Activated CD4-positive, alpha-beta memory T cell treated with anti-CD3 and anti-CD28 coated beads for 36 hours (primary cell): ENCODE results near the gene NHLRC4. TPM values are rescaled to one million over a fixed set of nuclear protein-coding genes. Genes with fewer than 3 reads are reported as not detected.
A peak's percentile ranks its signal among the peaks of the same experiment; 100 is the strongest.

Experiments used
- CTCF ChIA-PET: fragments of 350-600 bp; sonication (Branson Sonifier 250); formaldehyde crosslinking; loops from one replicate; lab custom pipeline; 2021; ENCODE audit warnings: antibody characterized with exemption, inconsistent platforms; lab: Charles Lee
- POLR2A ChIA-PET: fragments of 350-600 bp; sonication (Branson Sonifier 250); formaldehyde crosslinking; loops from one replicate; lab custom pipeline; 2021; ENCODE audit warnings: antibody characterized with exemption; lab: Charles Lee
- DNase-seq: peaks from one replicate; pipeline ENCODE4 v3.0.0-alpha.2; 2020
- H3K27ac Mint-ChIP-seq: one replicate; pipeline ENCODE4 v1.8.0; 2021; ENCODE audit warnings: mixed read lengths
- H3K27me3 Mint-ChIP-seq: one replicate; pipeline ENCODE4 v1.8.0; 2021; ENCODE audit warnings: mixed read lengths
- H3K36me3 Mint-ChIP-seq: one replicate; pipeline ENCODE4 v1.8.0; 2021; ENCODE audit warnings: mixed read lengths
- H3K4me1 Mint-ChIP-seq: one replicate; pipeline ENCODE4 v1.8.0; 2021; ENCODE audit warnings: low read depth, mixed read lengths
- H3K4me3 Mint-ChIP-seq: one replicate; pipeline ENCODE4 v1.8.0; 2021; ENCODE audit warnings: mild to moderate bottlenecking, mixed read lengths
- H3K9me3 Mint-ChIP-seq: one replicate; pipeline ENCODE4 v1.8.0; 2021; ENCODE audit warnings: mixed read lengths
- intact Hi-C: fragments of 100-400 bp; cut with micrococcal nuclease; formaldehyde crosslinking; loops from one replicate; pipeline ENCODE4 v1.15.1; 2023
- total RNA-seq, 2 experiments: library from RNA; stranded (reverse); gene quantifications; one replicate each; pipeline ENCODE4 v1.2.3, GENCODE V29; 2021

The NHLRC4 gene
- total RNA-seq, 2 experiments from 2014 or later: 0.31 to 0.45 TPM

DNA sequence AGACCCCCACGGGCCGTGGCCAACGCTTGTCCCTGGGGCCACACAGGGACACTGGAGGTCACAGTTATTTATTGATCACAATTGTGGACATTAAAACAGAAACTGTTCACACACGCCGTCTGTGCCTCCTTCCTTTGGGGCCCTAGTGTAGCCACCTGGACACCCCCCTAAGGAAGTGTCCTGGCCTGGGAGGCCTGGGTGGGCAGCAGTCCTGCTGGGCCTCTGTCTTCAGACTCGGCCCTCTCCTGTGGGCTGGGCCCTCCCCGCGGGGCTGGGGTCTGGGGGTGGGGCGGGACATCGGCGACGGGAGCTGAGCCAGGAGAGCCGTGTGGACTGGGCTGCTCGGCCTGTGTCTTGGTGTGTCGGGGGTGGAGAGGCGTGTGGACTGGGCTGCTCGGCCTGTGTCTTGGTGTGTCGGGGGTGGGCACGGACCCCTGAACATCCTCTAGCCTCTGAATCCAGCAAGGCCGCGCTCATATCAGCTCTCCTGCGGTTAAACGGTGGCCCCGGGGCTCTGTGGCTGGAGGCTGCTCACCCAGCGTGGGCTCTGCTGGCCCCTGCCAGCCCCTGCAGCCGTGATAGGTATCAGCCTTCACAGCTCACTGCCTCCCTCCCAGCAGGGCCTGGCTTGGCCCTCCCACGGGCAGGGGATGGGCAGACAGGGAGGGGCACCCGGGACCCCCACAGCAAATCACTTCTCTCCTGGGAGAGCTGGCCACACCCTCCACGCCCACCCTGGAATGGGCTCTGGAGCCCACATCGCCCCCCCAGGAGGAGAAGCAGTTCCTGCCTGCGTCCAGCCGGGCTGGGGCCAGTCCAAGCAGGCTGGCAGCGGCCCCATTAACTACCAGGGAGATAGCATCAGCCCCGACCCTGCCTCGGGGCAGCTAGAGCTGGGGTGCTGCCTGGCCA lies 1.1 kb upstream of the NHLRC4 start:
- Mint-ChIP-seq H3K27me3 (peaks cover 3% of the 10 kb centered on the region), H3K9me3 (no peaks in the 10 kb centered on the region), H3K36me3 (no peaks in the 10 kb centered on the region), H3K4me1 (peaks cover 18% of the 10 kb centered on the region), H3K4me3 (no peak overlapping the region), H3K27ac (no peak overlapping the region)
- POLR2A ChIA-PET: no interaction called here
- CTCF ChIA-PET: no interaction called here
- no peak for DNase-seq
- intact Hi-C loops: loop anchor here (2.0 kb wide), 1 partner anchor 37 kb away; no protein-coding TSS in a partner anchor

DNA sequence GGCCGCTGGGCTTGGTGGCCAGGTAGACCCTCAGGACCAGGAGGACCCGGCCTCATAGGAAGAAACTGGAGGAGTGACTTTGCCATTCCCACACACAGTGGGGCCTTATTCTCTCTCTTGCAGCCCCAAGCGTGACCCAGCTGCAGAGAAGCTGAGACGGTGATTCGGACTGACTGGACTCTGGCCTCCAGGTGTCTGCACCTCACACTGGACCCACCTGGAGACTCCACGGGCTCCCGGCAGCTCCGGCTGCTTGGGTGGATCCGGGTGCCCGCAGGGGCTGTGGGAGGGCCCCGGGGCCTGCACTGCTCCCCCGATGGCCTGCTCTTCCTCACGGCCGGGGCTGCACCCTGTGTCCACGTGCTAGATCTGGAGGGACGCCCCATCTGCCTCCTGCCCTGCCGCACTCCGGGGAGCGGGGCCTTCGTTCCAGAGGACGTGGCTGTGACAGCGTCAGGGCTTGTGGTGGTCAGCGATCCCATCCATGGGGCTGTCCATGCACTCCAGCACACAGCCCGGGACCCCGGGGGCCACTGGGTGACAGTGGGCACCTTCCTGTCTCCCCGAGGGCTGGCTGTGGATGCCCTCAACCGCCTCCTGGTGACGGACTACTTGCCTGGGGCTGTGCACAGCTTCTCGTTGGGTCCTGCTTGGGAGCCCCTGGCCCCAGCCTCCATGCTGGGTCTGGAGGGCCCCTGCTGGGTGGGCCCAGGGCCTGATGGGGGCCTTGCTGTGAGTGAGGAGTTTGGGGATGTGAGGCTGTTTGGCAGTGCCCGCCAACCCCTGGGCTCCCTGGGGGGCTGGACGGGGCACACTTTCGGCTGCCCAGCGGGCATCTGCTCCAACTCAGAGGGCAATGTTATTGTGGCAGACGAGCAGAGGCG lies 810 bp downstream of the NHLRC4 start:
- Mint-ChIP-seq H3K27ac (peak overlapping the region; percentile 65), H3K9me3 (no peaks in the 10 kb centered on the region), H3K36me3 (no peaks in the 10 kb centered on the region), H3K27me3 (peaks cover under 1% of the 10 kb centered on the region), H3K4me1 (peaks cover 33% of the 10 kb centered on the region), H3K4me3 (peak overlapping the region; percentile 45)
- POLR2A ChIA-PET: interaction anchor here (1.3 kb wide), 1 partner anchor 21 kb away, joined by 3 read pairs; no protein-coding TSS in a partner anchor
- CTCF ChIA-PET: no interaction called here
- no peak for DNase-seq
- intact Hi-C loops: loop anchor here (2.0 kb wide), 1 partner anchor 39 kb away; no protein-coding TSS in a partner anchor

DNA sequence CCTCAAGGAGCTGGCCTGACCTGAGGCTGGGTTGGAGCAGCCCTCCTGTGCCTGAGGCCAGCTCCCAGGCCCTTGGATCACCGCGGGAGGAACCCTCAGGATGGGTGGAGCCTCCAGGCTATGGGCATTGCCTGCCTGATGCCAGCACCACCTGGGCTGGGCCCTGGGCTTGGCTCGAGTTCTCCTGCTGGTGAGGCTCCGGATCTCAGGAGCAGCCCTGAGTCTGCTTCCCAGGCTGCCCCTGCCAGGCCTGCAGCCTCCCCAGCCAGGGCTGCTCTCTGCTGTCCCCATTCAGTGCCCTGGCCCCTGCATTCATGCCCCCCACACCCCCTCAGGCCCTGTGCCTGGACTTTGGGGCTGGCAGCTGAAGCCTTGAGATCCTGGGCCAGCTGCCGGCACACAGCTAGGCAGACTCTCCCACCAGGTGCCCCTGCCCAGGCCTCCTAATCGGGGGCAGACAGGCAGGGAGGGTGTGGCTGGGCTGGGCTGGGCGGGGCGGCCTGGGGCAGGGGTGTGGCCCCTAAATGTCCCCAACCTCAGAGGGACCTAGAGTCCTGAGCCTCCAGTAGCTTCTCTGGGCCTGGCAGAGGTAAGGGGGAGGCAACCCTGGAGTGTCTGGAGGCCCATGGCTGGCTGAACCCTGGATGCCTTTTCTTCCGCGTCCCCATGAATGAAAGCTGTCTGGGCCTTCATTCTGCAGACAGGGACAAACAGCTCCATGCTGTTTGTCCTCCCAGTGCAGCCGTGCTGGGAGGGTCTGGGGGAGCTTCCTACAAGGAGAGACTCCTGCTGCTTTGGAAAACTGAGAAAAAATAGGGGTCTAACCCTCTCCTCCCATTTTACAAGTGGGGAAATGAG lies 1.8 kb downstream of the NHLRC4 start:
- CTCF ChIA-PET: no interaction called here
- no peaks in the 10 kb centered on the region for H3K27me3 Mint-ChIP-seq
- peaks cover 33% of the 10 kb centered on the region for H3K4me1 Mint-ChIP-seq
- no peaks in the 10 kb centered on the region for H3K36me3 Mint-ChIP-seq
- no peaks in the 10 kb centered on the region for H3K9me3 Mint-ChIP-seq
- POLR2A ChIA-PET: interaction anchor here (0.8 to 1.3 kb wide), 3 partner anchors 20 to 81 kb away, joined by 3 read pairs; partner anchors contain the start of gene WDR90
- H3K27ac Mint-ChIP-seq: peak overlapping the region; percentile 88
- H3K4me3 Mint-ChIP-seq: peak overlapping the region; percentile 79
- intact Hi-C loops: no loop called here
- DNase-seq: no peak

DNA sequence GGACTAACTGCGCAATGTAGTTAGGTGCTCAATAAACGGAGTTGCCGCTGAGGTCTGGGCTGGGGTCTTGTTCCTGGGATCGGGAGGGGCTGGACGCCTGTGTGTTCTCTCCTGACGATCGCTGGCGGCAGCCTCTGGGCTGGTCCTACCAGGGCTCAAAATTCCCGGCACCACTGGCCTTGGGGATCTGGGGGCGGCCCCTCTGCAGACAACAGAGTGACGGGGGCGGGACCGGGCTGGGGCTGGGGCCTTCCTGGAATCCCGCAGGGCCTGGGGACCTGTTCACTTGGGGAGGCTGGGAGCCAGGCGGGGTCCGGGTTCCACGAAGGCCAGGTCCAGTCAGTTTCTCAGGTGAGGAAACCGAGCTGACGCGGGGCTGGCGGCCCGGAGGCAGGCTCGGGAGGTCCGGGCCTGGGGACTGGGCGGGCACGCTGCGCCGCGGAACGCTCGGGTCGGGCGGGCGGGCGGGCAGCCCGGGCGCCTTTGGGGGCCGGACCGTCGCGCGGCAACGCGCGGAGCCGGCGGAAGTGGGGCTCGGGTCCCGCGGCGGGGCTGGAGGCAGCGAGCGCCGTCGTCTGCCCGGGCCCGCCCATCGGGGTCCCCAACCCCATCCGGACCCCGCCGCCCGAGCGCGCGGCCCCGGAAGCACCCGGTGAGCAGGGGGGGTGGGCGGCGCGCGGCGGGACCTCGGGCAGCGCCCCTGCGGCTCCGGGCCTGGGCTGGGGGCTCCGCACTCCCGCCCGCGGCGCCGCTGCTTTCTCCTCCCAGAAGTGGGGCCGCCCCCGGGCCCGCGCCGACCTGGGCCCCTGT lies 2.8 kb downstream of the NHLRC4 start, which contains the start of gene PIGQ:
PIGQ (plus strand) TSS at position 524 of the 810 bp plus-strand sequence. CDS start 4,107 bp downstream, outside the sequence.
- Mint-ChIP-seq H3K27me3 (no peaks in the 10 kb centered on the region), H3K36me3 (no peaks in the 10 kb centered on the region), H3K4me3 (peak within 1 kb of the TSS; percentile 79), H3K9me3 (no peaks in the 10 kb centered on the region), H3K4me1 (peaks cover 33% of the 10 kb centered on the region), H3K27ac (peak within 1 kb of the TSS; percentile 88)
- ChIA-PET CTCF (no interaction called here), POLR2A (interaction anchor here (0.9 to 1.1 kb wide), 2 partner anchors 19 to 80 kb away, joined by 3 read pairs; partner anchors contain the start of gene WDR90)
- intact Hi-C loops: loop anchor here (2.0 kb wide), 1 partner anchor 19 kb away; no protein-coding TSS in a partner anchor
- DNase-seq: peak; percentile 76

DNA sequence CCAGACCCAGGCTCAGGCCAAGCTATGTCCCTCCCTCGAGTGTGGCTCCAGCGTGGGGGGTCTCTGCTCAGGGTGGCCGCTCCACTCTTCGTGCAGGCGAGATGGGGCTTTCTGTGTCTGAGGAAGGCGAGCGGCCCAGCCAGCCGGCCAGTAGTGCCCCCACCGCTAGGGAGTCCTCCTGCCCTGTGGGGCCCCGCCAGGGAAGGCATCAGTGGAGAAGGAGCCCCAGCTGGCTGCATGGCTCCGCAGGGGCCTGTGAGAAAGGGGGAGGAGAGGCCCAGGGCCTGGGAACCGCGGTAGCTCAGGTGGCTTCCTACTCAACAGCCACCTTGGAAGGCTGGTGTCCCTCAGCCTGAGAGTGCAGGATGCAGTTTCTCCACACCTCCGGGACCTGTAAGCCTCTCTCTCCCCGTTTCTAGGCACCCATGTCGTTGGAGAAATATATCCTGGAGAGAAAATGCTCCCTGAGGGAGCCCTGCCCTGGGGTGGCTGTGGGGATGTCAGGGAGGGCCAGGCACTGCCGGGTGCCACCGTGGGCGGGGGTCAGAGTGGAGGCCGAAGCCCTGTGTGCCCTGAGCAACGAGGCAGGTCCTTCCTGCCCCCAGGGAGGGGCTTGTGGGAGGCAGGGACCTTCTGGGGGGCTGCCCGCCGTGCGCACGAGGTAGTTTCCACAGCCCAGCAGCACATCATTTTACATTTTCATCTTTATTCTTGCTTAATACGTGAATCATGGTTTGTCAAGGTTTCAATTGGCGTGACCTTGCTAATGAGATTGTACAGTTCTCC lies 6.3 kb downstream of the NHLRC4 start:
- H3K36me3 Mint-ChIP-seq: no peaks in the 10 kb centered on the region
- DNase-seq: no peak
- H3K4me3 Mint-ChIP-seq: no peak overlapping the region
- H3K4me1 Mint-ChIP-seq: peaks cover 22% of the 10 kb centered on the region
- ChIA-PET CTCF (no interaction called here), POLR2A (no interaction called here)
- H3K9me3 Mint-ChIP-seq: no peaks in the 10 kb centered on the region
- no peaks in the 10 kb centered on the region for H3K27me3 Mint-ChIP-seq
- intact Hi-C loops: no loop called here
- H3K27ac Mint-ChIP-seq: no peak overlapping the region

DNA sequence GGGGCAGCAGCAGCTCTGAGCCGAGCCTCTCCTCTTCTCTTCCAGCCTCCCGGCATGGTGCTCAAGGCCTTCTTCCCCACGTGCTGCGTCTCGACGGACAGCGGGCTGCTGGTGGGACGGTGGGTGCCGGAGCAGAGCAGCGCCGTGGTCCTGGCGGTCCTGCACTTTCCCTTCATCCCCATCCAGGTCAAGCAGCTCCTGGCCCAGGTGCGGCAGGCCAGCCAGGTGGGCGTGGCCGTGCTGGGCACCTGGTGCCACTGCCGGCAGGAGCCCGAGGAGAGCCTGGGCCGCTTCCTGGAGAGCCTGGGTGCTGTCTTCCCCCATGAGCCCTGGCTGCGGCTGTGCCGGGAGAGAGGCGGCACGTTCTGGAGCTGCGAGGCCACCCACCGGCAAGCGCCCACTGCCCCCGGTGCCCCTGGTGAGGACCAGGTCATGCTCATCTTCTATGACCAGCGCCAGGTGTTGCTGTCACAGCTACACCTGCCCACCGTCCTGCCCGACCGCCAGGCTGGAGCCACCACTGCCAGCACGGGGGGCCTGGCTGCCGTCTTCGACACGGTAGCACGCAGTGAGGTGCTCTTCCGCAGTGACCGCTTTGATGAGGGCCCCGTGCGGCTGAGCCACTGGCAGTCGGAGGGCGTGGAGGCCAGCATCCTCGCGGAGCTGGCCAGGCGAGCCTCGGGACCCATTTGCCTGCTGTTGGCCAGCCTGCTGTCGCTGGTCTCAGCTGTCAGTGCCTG lies 7.4 kb downstream of the NHLRC4 start:
- Mint-ChIP-seq H3K4me3 (no peak overlapping the region), H3K4me1 (peaks cover 19% of the 10 kb centered on the region), H3K27ac (no peak overlapping the region), H3K9me3 (no peaks in the 10 kb centered on the region), H3K27me3 (no peaks in the 10 kb centered on the region), H3K36me3 (no peaks in the 10 kb centered on the region)
- no peak for DNase-seq
- ChIA-PET POLR2A (no interaction called here), CTCF (interaction anchor here (0.6 kb wide), 1 partner anchor 24 kb away, joined by 3 read pairs; no protein-coding TSS in a partner anchor)
- intact Hi-C loops: no loop called here

DNA sequence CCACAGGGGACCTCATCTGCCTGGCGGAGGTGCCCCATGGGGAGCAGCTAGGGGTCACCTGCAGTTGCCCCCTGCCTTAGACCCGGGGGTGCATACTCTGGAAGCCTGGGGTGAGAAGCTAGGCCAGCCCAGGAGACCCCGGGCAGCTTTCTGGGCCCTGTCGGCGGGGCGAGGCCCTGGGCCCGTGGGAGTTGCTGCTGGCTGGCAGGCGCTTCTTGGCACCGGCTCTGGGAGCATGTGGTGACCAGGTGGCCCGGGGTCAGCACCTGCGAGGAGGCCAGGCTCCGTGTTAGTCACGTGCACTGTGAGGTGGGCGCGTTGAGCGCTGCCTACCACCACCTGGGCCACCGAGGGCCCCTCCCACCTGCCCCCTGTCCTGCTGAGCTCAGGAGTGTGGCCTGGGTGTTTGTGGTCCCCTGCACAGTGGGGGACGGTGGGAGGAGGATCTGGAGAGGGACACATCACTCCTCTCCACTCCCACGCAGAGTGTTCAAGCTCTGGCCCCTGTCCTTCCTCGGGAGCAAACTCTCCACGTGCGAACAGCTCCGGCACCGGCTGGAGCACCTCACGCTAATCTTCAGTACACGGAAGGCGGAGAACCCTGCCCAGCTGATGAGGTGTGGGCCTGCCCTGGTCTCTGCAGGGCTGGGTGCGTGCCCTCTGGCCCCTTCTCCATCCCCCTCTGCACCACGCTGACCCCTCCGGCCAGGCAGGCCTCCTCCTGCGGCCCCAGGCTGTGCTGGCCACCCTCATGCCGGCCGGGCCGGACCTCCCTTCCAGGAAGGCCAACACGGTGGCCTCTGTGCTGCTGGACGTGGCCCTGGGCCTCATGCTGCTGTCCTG lies 8.8 kb downstream of the NHLRC4 start:
- no peaks in the 10 kb centered on the region for H3K27me3 Mint-ChIP-seq
- peaks cover 16% of the 10 kb centered on the region for H3K4me1 Mint-ChIP-seq
- H3K4me3 Mint-ChIP-seq: no peak overlapping the region
- CTCF ChIA-PET: no interaction called here
- no peaks in the 10 kb centered on the region for H3K36me3 Mint-ChIP-seq
- intact Hi-C loops: no loop called here
- POLR2A ChIA-PET: no interaction called here
- H3K27ac Mint-ChIP-seq: no peak overlapping the region
- DNase-seq: no peak
- no peaks in the 10 kb centered on the region for H3K9me3 Mint-ChIP-seq

DNA sequence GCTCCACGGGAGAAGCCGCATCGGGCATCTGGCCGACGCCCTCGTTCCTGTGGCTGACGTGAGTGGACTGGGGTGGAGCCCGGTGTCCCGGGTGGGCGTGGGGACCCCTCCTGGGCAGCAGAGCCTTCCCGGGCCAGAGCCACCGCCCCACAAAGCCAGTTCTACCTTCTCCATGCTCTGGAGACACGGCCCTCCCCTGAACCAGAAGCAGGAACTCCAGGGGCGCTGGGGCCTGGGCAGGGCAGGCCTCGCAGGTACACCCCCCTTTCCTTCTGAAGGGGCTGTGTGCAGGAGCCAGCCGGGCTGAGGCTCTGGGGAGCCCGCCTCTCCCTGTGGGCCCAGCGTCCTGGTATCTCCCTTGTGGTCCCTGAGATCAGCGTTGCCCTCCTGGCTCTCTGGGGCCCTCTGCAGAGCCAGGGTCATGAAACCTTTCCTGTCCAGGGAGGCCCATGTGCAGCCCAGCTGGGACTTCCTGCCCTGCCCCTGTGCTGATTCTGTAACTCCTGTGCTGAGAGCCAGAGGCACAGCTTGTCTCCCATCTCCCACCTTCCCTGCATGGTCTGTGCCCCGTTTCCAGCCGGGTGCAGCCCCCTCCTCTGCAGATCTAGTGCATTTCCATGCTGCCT lies 9.5 kb downstream of the NHLRC4 start:
- no peak overlapping the region for H3K4me3 Mint-ChIP-seq
- ChIA-PET CTCF (interaction anchor here (1.1 to 1.2 kb wide), 3 partner anchors 33 to 458 kb away, joined by 3 read pairs; partner anchors contain the start of gene RHOT2), POLR2A (no interaction called here)
- no peaks in the 10 kb centered on the region for H3K36me3 Mint-ChIP-seq
- H3K4me1 Mint-ChIP-seq: peaks cover 8% of the 10 kb centered on the region
- H3K27ac Mint-ChIP-seq: no peak overlapping the region
- DNase-seq: no peak
- no peaks in the 10 kb centered on the region for H3K27me3 Mint-ChIP-seq
- H3K9me3 Mint-ChIP-seq: no peaks in the 10 kb centered on the region
- intact Hi-C loops: no loop called here

DNA sequence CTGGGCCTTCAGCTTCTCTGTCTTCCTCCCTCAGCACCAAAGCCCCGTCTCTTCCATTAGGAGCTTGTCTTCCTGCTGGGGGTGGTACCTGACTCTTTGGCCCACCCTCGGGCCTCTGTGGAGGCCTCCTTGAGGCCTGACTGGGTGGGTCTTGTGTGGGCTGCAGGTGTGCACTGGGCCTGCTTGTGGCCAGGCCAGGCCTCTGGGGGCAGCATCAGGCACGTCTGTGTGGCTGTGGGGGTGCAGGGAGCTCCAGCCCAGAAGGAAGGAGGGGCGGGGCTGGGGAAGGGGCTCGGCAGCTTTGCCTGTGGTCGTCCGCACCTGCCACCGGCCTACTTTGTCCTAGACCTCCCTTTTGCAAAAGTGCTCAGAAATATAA lies 10.0 kb downstream of the NHLRC4 start:
- intact Hi-C loops: no loop called here
- ChIA-PET POLR2A (no interaction called here), CTCF (interaction anchor here (1.1 to 1.2 kb wide), 3 partner anchors 33 to 459 kb away, joined by 3 read pairs; partner anchors contain the start of gene RHOT2)
- H3K4me1 Mint-ChIP-seq: peaks cover 3% of the 10 kb centered on the region
- no peak for DNase-seq
- H3K9me3 Mint-ChIP-seq: no peaks in the 10 kb centered on the region
- H3K27me3 Mint-ChIP-seq: no peaks in the 10 kb centered on the region
- H3K27ac Mint-ChIP-seq: no peak overlapping the region
- no peak overlapping the region for H3K4me3 Mint-ChIP-seq
- no peaks in the 10 kb centered on the region for H3K36me3 Mint-ChIP-seq
